IMR-90 (cell line): Measurements from ENCODE around the gene ATRX. TPM values are rescaled to one million over a fixed set of nuclear protein-coding genes. Genes with fewer than 3 reads are reported as not detected.
"Not testable (repeated sequence)": the region's sequence is repeated elsewhere in the genome, so short reads cannot be mapped to it uniquely, and the experiment has no call there.

Source experiments
- ATAC-seq: fragments of 200-7000 bp; cut with Tn5 transposase; 2 replicates; pipeline ENCODE4 v1.9.1; 2020; ENCODE audit warnings: low read depth, mild to moderate bottlenecking, moderate library complexity
- BruUV-seq: library from RNA; stranded (reverse); fragments of 400-500 nt; replicated peaks from 2 replicates; lab custom pipeline; 2021; lab: Mats Ljungman, UMichigan
- CTCF ChIA-PET: fragments of 300-600 bp; formaldehyde crosslinking; extraction: SDS; loops from one replicate; lab custom pipeline; 2021; ENCODE audit warnings: antibody characterized with exemption; lab: Yijun Ruan, JAX
- POLR2A ChIA-PET: fragments of 300-600 bp; sonication (Branson Sonifier 250); formaldehyde crosslinking; loops from one replicate; lab custom pipeline; 2022; ENCODE audit warnings: antibody characterized with exemption; ENCODE audit not compliant: unreplicated experiment; lab: Charles Lee
- DNase-seq: peaks from one replicate; pipeline ENCODE4 v3.0.0; 2013
- H2AFZ ChIP-seq: replicated peaks from 2 replicates; pipeline ENCODE3; 2013; ENCODE audit warnings: low read length, mild to moderate bottlenecking; ENCODE audit not compliant: poor library complexity
- H2AK5ac ChIP-seq: 2 replicates; pipeline ENCODE4 v1.6.1; 2013; ENCODE audit warnings: low read depth, low read length, inconsistent platforms
- H2AK9ac ChIP-seq: replicated peaks from 2 replicates; pipeline ENCODE3; 2013; ENCODE audit warnings: mild to moderate bottlenecking, low read depth, low read length, moderate library complexity; ENCODE audit not compliant: poor library complexity
- H2BK120ac ChIP-seq: 2 replicates; pipeline ENCODE4 v1.6.1; 2013; ENCODE audit warnings: low read depth, low read length, inconsistent platforms
- H2BK15ac ChIP-seq: 3 replicates; pipeline ENCODE4 v1.6.1; 2013; ENCODE audit warnings: low read depth, low read length, inconsistent platforms
- H2BK20ac ChIP-seq: 2 replicates; pipeline ENCODE4 v1.6.1; 2013; ENCODE audit warnings: low read depth, mild to moderate bottlenecking, inconsistent platforms, low read length, moderate library complexity
- H2BK5ac ChIP-seq: 2 replicates; pipeline ENCODE4 v1.6.1; 2013; ENCODE audit warnings: mild to moderate bottlenecking, low read depth, low read length, inconsistent platforms; ENCODE audit not compliant: poor library complexity, severe bottlenecking
- H3K14ac ChIP-seq: replicated peaks from 2 replicates; pipeline ENCODE4 v1.6.1; 2013; ENCODE audit warnings: low read depth, low read length, inconsistent platforms
- H3K18ac ChIP-seq: 2 replicates; pipeline ENCODE4 v1.6.1; 2013; ENCODE audit warnings: low read depth, low read length, control low read depth
- H3K23ac ChIP-seq: 2 replicates; pipeline ENCODE4 v1.6.1; 2013; ENCODE audit warnings: low read depth, low read length, inconsistent platforms
- H3K27ac ChIP-seq: 2 replicates; pipeline ENCODE4 v1.5.1; 2013; ENCODE audit warnings: mild to moderate bottlenecking, control low read depth, low read length; ENCODE audit not compliant: insufficient read depth
- H3K27me3 ChIP-seq: 2 replicates; pipeline ENCODE4 v1.6.1; 2013; ENCODE audit warnings: low read length; ENCODE audit not compliant: control insufficient read depth, insufficient read depth
- H3K36me3 ChIP-seq: 2 replicates; pipeline ENCODE4 v1.6.1; 2013; ENCODE audit warnings: low read length, mixed read lengths; ENCODE audit not compliant: control insufficient read depth, insufficient read depth
- H3K4ac ChIP-seq: 2 replicates; pipeline ENCODE4 v1.6.1; 2013; ENCODE audit warnings: low read depth, low read length, inconsistent platforms
- H3K4me1 ChIP-seq: 2 replicates; pipeline ENCODE4 v1.6.1; 2013; ENCODE audit warnings: low read length, mixed read lengths; ENCODE audit not compliant: control insufficient read depth, insufficient read depth
- H3K4me2 ChIP-seq: 2 replicates; pipeline ENCODE4 v1.6.1; 2013; ENCODE audit warnings: low read depth, mild to moderate bottlenecking, control low read depth, low read length, moderate library complexity
- H3K4me3 ChIP-seq: 2 replicates; pipeline ENCODE4 v1.5.1; 2013; ENCODE audit warnings: low read depth, mild to moderate bottlenecking, control low read depth, low read length, moderate library complexity; ENCODE audit not compliant: insufficient read depth
- H3K56ac ChIP-seq: 2 replicates; pipeline ENCODE4 v1.6.1; 2013; ENCODE audit warnings: low read length, inconsistent platforms; ENCODE audit not compliant: insufficient read depth; ENCODE audit errors: extremely low read depth
- H3K79me1 ChIP-seq, 2 experiments: 2 replicates each; pipeline ENCODE4 v1.6.1; 2013; ENCODE audit warnings: low read length in 2 of 2, inconsistent platforms in 1 of 2, low read depth in 1 of 2
- H3K9ac ChIP-seq: 2 replicates; pipeline ENCODE4 v1.6.1; 2013; ENCODE audit warnings: low read depth, low read length, control low read depth
- H3K9me1 ChIP-seq: 2 replicates; pipeline ENCODE4 v1.6.1; 2013; ENCODE audit warnings: low read length, inconsistent platforms; ENCODE audit not compliant: insufficient read depth
- H3K9me3 ChIP-seq: 2 replicates; pipeline ENCODE4 v1.6.1; 2013; ENCODE audit warnings: low read length; ENCODE audit not compliant: control insufficient read depth, insufficient read depth
- H4K20me1 ChIP-seq: 2 replicates; pipeline ENCODE4 v1.6.1; 2013; ENCODE audit warnings: low read length, inconsistent platforms; ENCODE audit not compliant: insufficient read depth
- H4K5ac ChIP-seq: 2 replicates; pipeline ENCODE4 v1.6.1; 2013; ENCODE audit warnings: mild to moderate bottlenecking, low read depth, low read length, control low read depth
- H4K8ac ChIP-seq, 2 experiments: 2 replicates each; pipeline ENCODE4 v1.6.1; 2013; ENCODE audit warnings: low read depth in 2 of 2, low read length in 2 of 2, control low read depth in 1 of 2, inconsistent platforms in 1 of 2
- H4K91ac ChIP-seq: 2 replicates; pipeline ENCODE4 v1.6.1; 2013; ENCODE audit warnings: low read depth, low read length, inconsistent platforms; ENCODE audit not compliant: insufficient read depth
- BHLHE40 ChIP-seq: fragments of 150-350 bp; IDR thresholded peaks from 2 replicates; pipeline ENCODE4 v1.6.1; 2016; ENCODE audit warnings: mild to moderate bottlenecking, low read depth, low read length
- FOS ChIP-seq: fragments of 150-350 bp; IDR thresholded peaks from 2 replicates; pipeline ENCODE4 v1.6.1; 2016; ENCODE audit warnings: low read depth, low read length
- MAZ ChIP-seq: IDR thresholded peaks from 2 replicates; pipeline ENCODE4 v1.6.1; 2012; ENCODE audit warnings: low read depth, mild to moderate bottlenecking, low read length, improper control_type of control experiment, moderate library complexity, borderline replicate concordance
- SMC3 ChIP-seq: fragments of 150-350 bp; IDR thresholded peaks from 2 replicates; pipeline ENCODE4 v1.6.1; 2016; ENCODE audit warnings: low read depth, mild to moderate bottlenecking, antibody characterized with exemption, low read length, moderate library complexity
- WGBS, 2 experiments: methylation state at CpG; one replicate each; pipeline versions ENCODE4 v1.1.5 to v1.1.7; 2013; ENCODE audit warnings: missing lambda C conversion rate in 2 of 2; ENCODE audit not compliant: insufficient read length in 1 of 2; ENCODE audit errors: extremely low coverage in 2 of 2; 5-methylcytosine and 5-hydroxymethylcytosine counted together
- dilution Hi-C: fragments of 300-500 bp; cut with HindIII; formaldehyde crosslinking; loops from one replicate; pipeline ENCODE4 v1.14.3; 2018; ENCODE audit warnings: low sequenced_read_pairs; ENCODE audit not compliant: unreplicated experiment
- in situ Hi-C: fragments of 300-500 bp; cut with MboI; formaldehyde crosslinking; loops from 3 replicates; pipeline ENCODE4 v1.14.3; 2019; ENCODE audit warnings: low sequenced_read_pairs, inconsistent platforms, mixed read lengths
- intact Hi-C: fragments of 100-400 bp; cut with micrococcal nuclease; formaldehyde crosslinking; loops from 2 replicates; pipeline ENCODE4 v1.10.0; 2022
- polyA plus RNA-seq, 3 experiments: library from polyadenylated mRNA; depleted of rRNA; stranded (reverse); fragments of >200 nt; gene quantifications; 2 replicates each; pipeline ENCODE4 v1.2.3, GENCODE V29; 2012; ENCODE audit warnings: low replicate concordance in 1 of 3
- total RNA-seq: library from RNA; depleted of rRNA; stranded (reverse); fragments of >200 nt; gene quantifications from 2 replicates; pipeline ENCODE4 v1.2.3, GENCODE V29; 2012

ATRX gene
- total and polyA plus RNA-seq, 2 of the 4 experiments (the other 2 are of a cell fraction): 20.7 to 73.8 TPM

DNA sequence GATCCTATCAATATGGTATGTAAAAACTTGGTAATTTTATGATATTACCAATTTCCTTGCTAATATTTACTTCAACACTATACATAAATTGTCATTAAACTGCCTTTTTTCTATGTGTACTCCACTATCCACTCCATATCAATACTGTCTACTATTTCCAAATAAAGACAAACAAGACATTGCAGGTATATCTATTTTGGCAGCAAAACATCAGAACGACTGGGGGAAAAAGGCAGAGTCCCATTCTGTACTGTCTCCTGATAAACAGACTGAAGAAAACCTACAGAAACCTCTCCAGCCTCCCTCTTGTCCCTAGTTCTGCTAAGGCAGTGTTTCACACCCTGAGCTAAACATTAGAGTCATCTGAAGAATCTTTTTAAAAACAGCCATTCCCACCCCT is 96.6 kb downstream of the ATRX start:
- Histone ChIP-seq H3K36me3 (peaks cover 5% of the 10 kb centered on the region), H3K4me2 (no peak overlapping the region), H3K9ac (no peak overlapping the region), H4K91ac (no peak overlapping the region), H2BK120ac (no peak overlapping the region), H2AK9ac (no peak overlapping the region), H3K56ac (no peak overlapping the region), H3K4ac (no peak overlapping the region), H3K9me1 (0 out of 2 replicates have a peak, but pooled peaks cover 2% of the 10 kb centered on the region), H3K9me3 (no peaks in the 10 kb centered on the region), H3K14ac (no peak overlapping the region), H3K27ac (no peak overlapping the region), H2AFZ (no peak overlapping the region), H2BK20ac (no peak overlapping the region), H3K18ac (no peak overlapping the region), H4K20me1 (no peaks in the 10 kb centered on the region), H2AK5ac (no peak overlapping the region), H4K8ac (no peak overlapping the region), H4K5ac (no peak overlapping the region), H2BK5ac (no peak overlapping the region), H3K79me1 (peaks cover 0 to 2% of the 10 kb centered on the region in 2 experiments; a peak in 2 of 4 replicates), H3K4me1 (no peaks in the 10 kb centered on the region), H2BK15ac (no peak overlapping the region), H3K4me3 (no peak overlapping the region), H3K27me3 (no peaks in the 10 kb centered on the region), H3K23ac (no peak overlapping the region)
- intact Hi-C loops: no loop called here
- POLR2A ChIA-PET: no interaction called here
- DNase-seq (no peak), ATAC-seq (no peak)
- WGBS, 2 experiments: no CpG with 5 or more reads among the region's 1 CpG
- no peak for TF ChIP-seq SMC3
- no peak for TF ChIP-seq MAZ
- no peak for TF ChIP-seq BHLHE40
- no peak for TF ChIP-seq FOS
- in situ Hi-C loops: no loop called here
- no TSS peak for BruUV-seq
- dilution Hi-C loops: no loop called here
- CTCF ChIA-PET: no interaction called here

DNA sequence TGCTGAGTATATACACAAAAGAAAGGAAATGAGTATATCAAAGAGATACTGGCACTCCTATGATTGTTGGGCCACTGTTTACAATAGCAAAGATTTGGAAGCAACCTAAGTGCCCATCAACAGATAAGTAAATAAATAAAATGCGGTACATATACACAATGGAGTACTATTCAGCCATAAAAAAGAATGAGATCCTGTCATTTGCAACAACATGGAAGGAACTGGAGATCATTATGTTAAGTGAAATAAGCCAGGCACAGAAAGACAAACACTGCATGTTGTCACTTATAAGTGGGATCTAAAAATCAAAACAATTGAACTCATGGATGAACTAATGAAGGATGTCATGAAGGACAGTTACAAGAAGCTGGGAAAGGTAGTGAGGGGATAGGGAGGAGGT is 100.3 kb downstream of the ATRX start:
- H3K14ac ChIP-seq, H3K4me1 ChIP-seq, POLR2A ChIA-PET, H3K27ac ChIP-seq, H4K8ac ChIP-seq, ATAC-seq, CTCF ChIA-PET, H3K27me3 ChIP-seq, H3K9me3 ChIP-seq, H3K9ac ChIP-seq, H3K23ac ChIP-seq, dilution Hi-C loops, H4K5ac ChIP-seq, H2AFZ ChIP-seq, H2BK5ac ChIP-seq, H2BK120ac ChIP-seq, BruUV-seq, H2AK9ac ChIP-seq, H3K4me2 ChIP-seq, H3K36me3 ChIP-seq, H3K4ac ChIP-seq, H3K56ac ChIP-seq, H4K91ac ChIP-seq, H2AK5ac ChIP-seq, in situ Hi-C loops, H4K20me1 ChIP-seq, H3K4me3 ChIP-seq, intact Hi-C loops, H3K9me1 ChIP-seq, DNase-seq, H2BK20ac ChIP-seq, H3K18ac ChIP-seq, H3K79me1 ChIP-seq, H2BK15ac ChIP-seq: not testable (repeated sequence)
- no CpG with 5 or more reads among the region's 1 CpG for WGBS, 2 experiments
